GM12872 (cell line): ENCODE results near the gene CBFB.

ENCODE experiments used
- TF ChIP-seq, protein P1 (sequence below): IDR thresholded peaks from 3 replicates; pipeline ENCODE4 v1.5.1; 2011; ENCODE audit warnings: low read depth, mild to moderate bottlenecking, low read length, moderate library complexity; ENCODE audit not compliant: insufficient read depth

Gene CBFB

GRCh38 chr16:67027046-67027445 lies 1.9 kb upstream of the CBFB start:
- TF ChIP-seq, protein P1, sequence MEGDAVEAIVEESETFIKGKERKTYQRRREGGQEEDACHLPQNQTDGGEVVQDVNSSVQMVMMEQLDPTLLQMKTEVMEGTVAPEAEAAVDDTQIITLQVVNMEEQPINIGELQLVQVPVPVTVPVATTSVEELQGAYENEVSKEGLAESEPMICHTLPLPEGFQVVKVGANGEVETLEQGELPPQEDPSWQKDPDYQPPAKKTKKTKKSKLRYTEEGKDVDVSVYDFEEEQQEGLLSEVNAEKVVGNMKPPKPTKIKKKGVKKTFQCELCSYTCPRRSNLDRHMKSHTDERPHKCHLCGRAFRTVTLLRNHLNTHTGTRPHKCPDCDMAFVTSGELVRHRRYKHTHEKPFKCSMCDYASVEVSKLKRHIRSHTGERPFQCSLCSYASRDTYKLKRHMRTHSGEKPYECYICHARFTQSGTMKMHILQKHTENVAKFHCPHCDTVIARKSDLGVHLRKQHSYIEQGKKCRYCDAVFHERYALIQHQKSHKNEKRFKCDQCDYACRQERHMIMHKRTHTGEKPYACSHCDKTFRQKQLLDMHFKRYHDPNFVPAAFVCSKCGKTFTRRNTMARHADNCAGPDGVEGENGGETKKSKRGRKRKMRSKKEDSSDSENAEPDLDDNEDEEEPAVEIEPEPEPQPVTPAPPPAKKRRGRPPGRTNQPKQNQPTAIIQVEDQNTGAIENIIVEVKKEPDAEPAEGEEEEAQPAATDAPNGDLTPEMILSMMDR: no peak

DNA sequence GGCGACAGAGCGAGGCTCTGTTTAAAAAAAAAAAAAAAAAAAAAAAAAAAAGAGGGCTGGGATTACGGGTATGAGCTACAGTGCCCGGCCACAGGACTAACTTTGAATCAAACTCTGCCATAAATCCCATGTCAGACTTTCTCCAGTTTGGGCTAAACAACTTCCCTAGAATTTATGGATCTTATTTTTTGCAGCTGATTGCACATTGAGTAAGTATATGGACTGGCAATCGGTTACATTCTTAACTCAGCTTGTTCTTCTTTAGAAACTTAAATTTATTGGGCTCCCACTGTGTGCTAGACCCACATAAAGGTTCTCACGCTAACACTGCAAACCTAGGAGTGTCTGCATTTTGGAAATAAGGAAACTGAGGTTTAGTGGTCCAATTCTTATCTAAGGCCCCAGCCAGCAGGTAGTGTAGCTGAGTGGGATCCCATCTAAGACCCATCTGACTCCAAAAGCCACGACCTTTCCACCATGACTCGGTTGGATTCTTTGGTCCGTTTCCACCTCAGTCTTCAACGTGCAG lies 718 bp upstream of the CBFB start:
- TF ChIP-seq, protein P1: no peak

DNA sequence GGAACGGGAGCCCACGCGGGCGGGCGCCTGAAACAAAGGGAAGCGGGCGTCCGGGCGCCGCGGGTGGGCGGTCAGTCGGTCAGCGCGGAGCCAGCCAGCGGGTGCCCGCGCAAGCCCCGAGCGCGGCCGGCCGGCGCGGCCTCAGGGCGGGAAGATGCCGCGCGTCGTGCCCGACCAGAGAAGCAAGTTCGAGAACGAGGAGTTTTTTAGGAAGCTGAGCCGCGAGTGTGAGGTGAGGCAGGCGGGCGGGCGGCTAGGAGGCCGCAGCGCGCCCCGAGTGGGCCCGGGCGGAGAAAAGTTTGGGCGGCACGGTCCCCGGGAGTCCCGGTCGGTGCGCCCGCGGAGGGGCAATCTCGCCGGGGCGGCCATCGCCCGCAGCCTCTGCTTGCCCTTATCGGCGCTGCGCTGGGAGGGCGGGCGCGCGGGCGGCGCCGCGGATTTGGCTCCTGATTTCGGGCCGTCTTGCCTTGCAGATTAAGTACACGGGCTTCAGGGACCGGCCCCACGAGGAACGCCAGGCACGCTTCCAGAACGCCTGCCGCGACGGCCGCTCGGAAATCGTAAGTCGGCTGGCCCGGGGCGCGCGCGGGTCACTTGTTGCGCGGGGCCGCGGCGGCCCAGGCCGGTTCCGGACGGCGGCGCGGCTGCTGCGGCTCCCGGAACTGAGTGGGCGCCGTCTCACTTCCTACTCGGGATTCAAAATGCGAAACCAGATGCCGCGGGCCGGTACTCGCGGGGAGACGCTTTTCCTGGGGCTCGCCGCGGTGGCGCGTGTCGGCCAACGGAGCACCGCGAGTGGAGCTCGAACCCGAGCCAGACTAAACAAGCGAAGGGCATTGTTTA lies 526 bp downstream of the CBFB start:
- TF ChIP-seq, protein P1: no peak

GRCh38 chr16:67030221-67030962 lies 1.4 kb downstream of the CBFB start:
- TF ChIP-seq, protein P1: no peak

DNA sequence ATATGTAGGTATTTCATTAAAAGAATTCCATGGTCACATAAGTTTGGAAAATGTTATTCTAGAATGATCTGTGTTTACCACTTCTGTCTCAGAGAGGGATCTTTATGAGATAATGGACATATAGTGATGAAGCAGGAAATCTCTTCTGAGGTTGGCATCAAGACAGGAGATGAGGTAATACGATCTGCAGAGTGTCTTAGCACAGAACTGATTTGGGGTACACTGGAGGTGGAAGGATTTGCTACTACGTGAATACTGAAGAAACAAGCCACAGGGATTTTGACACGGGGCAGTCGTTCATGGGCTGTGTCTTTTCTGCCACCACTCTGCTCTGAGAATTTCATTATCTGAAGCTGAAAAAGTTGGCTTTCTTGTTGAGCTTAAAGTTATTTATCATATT lies 5.5 kb downstream of the CBFB start:
- TF ChIP-seq, protein P1: no peak

DNA sequence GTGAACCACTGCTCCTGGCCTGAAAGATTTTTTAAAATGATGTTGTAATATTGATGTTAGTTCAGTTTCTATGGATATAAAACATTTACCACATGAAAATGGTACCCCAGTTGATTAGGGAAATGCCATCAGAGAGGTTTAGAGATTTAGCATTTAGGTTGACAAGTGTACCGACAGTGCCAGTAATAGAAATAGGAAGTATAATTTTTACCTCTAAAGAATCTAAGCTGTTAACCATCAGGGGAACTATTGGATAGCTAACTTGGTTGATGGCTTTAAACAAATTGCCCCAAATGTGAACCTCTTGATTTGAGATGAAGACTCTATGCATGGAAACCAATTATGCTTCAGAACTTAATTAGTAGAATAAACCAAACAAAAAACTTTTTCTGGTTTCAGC lies 6.4 kb downstream of the CBFB start:
- TF ChIP-seq, protein P1: no peak

GRCh38 chr16:67036323-67036741 lies 7.4 kb downstream of the CBFB start:
- TF ChIP-seq, protein P1: no peak
